HG02870 (cell line): ENCODE data around the gene ENAH.

ENCODE experiments used
- ATAC-seq: cut with Tn5 transposase; IDR thresholded peaks from one replicate; pipeline ENCODE4 v1.9.1; 2021; ENCODE audit warnings: mild to moderate bottlenecking, moderate library complexity; ENCODE audit not compliant: unreplicated experiment

The ENAH gene

GRCh38 chr1:225506727-225507126 is 146.2 kb downstream of the ENAH start:
- no peak for ATAC-seq

GRCh38 chr1:225504776-225505175 is 148.1 kb downstream of the ENAH start:
- no peak for ATAC-seq

DNA sequence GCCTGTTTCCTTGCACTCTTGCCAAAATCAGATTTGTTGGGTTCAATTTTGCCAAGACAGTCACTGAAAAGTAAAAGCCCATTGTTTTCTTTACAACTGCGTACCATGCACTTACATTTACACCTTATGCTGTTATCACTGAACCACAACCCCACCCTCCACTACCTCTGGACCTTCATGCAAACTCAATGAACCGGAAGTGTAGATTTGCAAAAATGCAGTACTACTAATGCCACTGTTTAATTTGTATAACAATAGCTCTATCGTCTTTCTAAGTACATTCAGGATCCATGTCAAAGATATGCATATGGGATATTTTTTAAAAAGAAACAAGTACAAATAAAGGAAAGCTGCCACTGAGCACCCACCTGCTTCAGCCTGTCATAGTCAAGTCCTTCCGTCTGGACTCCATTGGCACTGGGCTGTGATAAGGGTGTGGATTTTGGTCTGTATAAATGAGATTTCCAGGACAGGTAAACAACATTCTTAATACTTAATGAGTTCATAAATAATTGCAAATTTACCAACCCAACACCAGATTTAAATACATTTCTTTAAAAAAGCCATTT is 152.2 kb downstream of the ENAH start:
- no peak for ATAC-seq

GRCh38 chr1:225498549-225499136 is 154.3 kb downstream of the ENAH start:
- no peak for ATAC-seq

DNA sequence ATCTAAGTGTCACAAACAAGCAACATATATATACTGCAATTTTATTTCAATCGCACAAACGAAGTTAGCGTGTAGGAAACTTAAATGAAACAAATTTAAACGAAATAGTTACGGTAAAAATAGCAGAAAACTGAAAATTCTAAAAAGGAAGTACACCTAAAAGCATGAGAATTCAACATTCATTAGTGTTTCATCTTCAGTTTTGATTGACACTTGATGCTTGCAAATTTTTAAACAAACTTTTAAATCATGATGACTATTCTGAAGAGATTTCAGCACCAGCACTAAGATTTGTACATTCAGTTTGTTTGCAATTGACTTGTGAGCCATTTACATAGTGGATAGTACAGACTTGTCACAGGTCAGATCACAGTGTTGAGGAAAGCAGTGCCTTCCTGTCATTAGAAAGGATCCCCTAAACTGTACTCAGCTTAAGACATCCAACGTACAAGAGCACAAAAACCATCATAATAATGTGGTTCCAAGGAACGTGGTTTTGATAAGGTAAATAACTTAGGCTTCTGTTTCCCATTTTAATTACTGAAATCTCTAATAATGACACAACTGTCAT is 158.0 kb downstream of the ENAH start:
- ATAC-seq: no peak

GRCh38 chr1:225493591-225494246 is 159.2 kb downstream of the ENAH start:
- no peak for ATAC-seq

DNA sequence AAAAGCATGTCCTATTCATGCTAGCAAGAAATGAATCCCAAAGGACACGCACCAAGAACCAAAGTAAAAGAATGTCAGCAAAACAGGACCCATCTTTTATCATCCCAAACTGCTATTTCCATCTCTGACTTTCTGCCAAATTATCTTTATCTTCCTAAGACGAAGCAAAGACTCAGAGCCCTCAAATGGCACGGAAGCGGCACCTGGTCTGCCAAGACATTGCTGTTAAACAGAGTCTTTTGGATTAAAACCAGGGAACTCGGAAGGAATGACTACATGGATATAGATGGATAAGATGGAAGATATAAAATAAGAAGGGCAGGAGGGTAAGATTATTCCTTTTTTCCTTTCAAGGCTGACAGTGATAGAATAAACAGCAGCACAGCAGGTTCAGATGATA is 164.2 kb downstream of the ENAH start:
- no peak for ATAC-seq

- no peak for ATAC-seq
Measured at GRCh38 chr1:225486856-225487255, 166.1 kb downstream of the ENAH start.

GRCh38 chr1:225485991-225486530 is 166.9 kb downstream of the ENAH start:
- no peak for ATAC-seq

DNA sequence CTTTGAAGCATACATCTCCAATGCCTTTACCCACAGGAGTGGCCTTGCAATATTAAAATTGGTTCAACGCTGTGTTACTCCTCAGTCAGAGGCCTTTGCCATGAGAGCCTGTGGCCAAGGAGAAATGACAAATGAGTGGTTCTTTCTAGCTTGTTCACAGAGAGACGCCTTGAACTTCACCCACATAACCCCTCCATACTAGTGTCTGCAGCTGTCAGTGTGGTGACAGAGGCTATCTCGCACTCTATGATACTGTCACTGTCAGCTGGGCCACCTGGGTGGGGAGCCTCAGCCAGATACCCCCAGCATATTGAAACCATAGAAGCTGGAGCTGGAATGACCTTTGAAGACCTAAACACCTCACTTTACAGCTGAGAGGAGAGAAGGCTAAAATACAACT is 167.7 kb downstream of the ENAH start:
- no peak for ATAC-seq

GRCh38 chr1:225484657-225485214 is 168.2 kb downstream of the ENAH start:
- ATAC-seq: no peak

DNA sequence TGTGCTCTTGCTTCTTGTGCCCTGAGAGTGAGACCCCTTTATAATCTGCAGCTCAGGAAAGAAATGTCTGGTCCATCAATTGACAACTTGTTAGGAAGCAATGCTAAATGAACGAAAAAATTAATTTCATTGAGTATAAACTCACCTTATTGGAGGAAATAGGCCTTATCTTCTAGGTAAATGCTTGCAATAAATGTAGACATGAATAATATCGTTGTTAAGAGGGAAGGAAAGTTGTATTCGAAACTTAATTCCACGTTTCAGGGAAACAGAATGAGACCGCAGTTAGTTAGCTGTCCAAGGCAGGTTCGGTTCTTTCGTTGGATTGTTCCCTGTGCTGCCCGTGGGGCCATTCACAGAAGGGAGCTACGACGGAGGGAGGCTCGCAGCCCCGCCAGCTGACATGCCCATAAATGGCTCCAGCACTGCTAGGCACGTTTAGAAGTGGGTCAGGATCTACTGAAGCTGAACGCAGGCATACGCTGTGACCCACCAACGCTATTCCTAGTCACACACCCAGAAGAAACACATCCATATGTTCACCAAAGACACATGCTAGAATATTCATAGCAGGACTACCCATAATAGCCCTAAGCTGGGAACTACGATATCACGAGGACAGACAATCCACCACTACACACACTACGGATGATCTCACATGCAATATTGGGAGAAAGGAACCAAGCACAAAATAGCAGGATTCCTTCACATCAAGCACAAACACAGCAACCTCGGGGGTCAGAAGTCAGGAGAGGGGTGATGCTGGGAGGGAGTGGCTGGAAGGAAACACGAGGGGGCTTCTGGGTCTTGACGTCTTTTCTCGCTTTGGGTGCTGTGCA is 168.9 kb downstream of the ENAH start:
- ATAC-seq: no peak

DNA sequence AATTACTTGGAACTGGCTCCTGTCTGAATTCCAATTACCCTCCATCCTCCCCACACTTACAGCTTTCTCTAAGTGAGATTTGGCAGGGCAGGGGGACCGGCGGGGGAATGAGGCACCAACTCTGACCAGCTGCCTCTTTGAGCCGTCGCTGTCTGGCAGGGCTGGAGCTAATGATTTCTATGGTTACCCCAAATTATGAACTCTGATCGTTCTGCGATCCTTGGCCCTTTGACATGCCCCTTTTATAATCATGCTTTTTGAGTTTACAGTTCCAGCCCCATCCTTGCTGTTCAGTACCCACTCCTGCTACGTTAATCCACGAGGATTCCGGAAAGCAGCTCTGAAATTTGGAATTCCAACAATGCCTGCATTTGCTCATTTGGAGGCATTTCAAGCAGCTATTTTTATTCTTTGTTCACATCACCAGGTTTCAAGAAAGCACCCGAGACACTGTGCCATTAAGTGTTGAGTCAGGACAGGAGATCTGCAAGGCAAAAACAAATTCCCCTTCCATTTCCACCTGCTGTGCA is 170.4 kb downstream of the ENAH start:
- no peak for ATAC-seq

- ATAC-seq: no peak
Measured at GRCh38 chr1:225481738-225482137, 171.2 kb downstream of the ENAH start.

GRCh38 chr1:225480825-225481434 is 172.0 kb downstream of the ENAH start:
- peak; percentile 80 for ATAC-seq

DNA sequence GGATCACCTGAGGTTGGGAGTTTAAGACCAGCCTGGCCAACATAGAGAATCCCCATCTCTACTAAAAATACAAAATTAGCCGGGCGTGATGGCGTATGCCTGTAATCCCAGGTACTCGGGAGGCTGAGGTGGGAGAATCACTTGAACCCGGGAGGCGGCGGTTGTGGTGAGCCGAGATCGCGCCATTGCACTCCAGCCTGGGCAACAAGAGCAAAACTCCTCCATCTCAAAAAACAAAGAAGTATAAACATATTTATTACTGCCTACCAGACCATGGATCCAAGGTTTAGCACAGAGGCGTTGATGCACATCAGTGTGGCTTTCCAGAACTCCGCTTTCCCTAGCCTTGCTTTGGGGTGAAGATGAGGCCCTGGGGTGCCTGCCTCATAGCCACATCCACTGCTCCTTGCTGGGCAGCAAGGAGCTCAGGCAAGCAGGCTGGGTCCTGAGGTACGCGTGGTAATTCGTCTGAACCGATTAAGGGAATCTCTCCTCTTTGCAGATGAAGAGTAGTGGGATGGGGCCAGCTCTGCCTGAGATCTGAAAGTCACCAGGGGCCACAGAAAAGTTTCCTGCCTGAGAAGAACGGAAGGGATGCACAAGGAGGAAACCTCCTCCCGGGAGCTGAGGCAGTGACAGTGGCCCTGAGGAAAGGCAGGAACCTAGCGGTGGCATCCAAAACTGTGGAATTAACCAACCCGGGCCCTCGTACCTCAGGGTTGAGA is 172.8 kb downstream of the ENAH start:
- peak; percentile 5 for ATAC-seq

GRCh38 chr1:225479341-225479740 is 173.6 kb downstream of the ENAH start:
- ATAC-seq: no peak

- ATAC-seq: no peak
Measured at GRCh38 chr1:225477296-225477911, 175.5 kb downstream of the ENAH start.

- ATAC-seq: no peak
Measured at GRCh38 chr1:225476538-225476988, 176.4 kb downstream of the ENAH start.
